ENCODE data around the gene ALDOA.

DNA sequence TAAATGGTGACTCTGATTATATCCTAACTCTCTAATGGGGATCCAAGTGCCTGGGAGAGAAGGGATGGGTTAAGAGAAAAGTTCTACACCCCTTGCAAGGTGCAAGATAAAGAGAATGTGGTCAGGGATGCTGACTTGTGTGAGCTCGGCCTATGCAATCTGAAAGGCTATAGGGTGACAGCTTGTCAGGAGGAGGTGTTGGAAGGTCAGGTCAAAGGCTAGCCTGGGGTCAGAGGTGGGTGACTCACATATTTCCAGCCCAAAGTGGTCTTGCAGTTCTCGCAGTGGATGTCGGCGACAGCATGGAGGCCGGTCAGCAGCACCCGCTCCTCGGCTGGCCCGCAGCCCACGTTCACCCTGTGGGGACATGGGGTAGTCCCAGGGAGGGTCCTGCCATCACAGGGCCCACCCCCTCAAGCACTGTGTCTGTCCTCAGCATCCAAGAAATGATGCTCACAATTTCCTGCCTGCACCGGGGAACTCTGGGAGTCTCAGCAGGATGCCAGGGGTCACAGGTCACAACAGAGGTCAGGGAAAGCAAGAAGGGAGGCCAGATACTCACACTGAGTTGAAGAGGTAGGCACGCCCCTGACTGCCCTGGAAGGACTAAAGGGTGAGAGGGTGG is 29.1 kb downstream of the ALDOA start:
- TF ChIP-seq, protein P1, sequence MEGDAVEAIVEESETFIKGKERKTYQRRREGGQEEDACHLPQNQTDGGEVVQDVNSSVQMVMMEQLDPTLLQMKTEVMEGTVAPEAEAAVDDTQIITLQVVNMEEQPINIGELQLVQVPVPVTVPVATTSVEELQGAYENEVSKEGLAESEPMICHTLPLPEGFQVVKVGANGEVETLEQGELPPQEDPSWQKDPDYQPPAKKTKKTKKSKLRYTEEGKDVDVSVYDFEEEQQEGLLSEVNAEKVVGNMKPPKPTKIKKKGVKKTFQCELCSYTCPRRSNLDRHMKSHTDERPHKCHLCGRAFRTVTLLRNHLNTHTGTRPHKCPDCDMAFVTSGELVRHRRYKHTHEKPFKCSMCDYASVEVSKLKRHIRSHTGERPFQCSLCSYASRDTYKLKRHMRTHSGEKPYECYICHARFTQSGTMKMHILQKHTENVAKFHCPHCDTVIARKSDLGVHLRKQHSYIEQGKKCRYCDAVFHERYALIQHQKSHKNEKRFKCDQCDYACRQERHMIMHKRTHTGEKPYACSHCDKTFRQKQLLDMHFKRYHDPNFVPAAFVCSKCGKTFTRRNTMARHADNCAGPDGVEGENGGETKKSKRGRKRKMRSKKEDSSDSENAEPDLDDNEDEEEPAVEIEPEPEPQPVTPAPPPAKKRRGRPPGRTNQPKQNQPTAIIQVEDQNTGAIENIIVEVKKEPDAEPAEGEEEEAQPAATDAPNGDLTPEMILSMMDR (IDR thresholded peaks at IDR 0.05), result no peak
- TF ChIP-seq POLR2A (IDR thresholded peaks at IDR 0.05), result no peak

Measured in esophagus squamous epithelium (tissue), 4 donors.